Hair follicular keratinocyte (primary cell): ENCODE data around the gene WFDC11. TPM values are rescaled to one million over a fixed set of nuclear protein-coding genes. Genes with fewer than 3 reads are reported as not detected.

Source experiments
- total RNA-seq: library from RNA; depleted of rRNA; stranded (reverse); fragments of >200 nt; gene quantifications from 2 replicates; pipeline ENCODE4 v1.2.3, GENCODE V29; 2015

WFDC11 gene
- not detected in 2 replicates for total RNA-seq

DNA sequence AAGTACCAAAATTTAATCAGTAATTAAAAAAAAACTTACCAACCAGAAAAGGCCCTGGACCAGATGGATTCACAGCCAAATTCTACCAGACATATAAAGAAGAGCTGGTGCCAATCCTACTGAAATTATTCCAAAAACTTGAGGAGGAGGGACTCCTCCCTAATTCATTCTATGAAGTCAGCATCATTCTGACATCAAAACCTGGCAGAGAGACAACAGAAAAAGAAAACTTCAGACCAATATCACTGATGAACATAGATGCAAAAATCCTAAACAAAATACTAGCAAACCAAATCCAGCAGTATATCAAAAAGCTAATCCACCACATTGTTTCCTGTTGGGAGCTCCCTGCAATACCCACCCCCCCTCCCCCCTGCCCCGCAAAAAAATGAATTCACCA is at the start of gene WFDC11:
Gene WFDC11, minus strand, starts transcription at position 101 of the 400 bp plus-strand sequence. CDS start 19,639 bp downstream, outside the sequence.

DNA sequence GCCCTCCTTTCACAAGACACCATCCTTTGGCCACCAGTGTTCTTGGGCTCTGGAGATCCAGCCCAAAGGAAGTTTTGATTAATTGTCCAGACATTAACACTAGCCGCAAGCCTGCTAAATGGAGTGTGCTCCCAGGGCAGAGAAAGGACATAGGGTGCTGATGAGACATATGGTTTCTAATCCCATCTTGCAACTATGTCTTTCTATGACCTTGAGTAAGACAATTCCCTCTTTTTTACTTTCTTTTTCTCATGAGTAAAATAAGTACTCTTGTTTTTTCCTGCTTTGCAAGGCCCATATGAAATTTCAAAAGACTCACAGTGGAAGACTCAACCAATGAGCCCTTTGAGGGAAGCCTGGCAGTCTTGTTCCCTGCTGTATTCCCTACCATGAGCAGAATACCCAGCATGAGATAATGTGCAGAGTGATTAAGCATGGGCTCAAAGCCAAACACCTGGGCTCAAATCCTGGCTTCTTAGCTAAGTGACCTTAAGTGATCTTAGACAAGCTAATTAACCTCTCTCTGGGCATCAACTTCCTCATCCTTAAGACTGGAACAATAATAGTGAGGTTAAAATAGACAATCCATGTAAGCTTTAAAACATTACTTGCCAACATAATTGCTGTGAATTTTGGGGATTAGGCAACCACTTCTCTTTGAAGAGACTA is 35.1 kb upstream of the WFDC11 start, which contains the start of gene WFDC10B:
Gene WFDC10B, minus strand, starts transcription at position 51 of the 669 bp plus-strand sequence. CDS start 19,027 bp downstream, outside the sequence.

DNA sequence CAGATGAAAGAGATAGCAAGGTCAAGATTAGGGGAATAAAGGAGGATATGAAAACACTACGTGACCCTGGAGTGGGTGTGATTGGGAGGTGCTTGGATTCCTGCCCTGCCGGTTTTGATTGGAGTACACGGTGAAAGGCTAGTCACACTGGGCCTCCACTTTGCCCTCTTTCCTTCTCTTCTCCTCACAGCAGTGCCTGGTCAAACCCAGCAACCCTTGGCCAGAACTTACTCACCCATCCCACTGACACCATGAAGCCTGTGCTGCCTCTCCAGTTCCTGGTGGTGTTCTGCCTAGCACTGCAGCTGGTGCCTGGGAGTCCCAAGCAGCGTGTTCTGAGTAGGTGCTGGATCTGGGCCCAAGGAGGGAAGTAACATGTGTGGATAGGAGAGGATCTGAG is 31.8 kb upstream of the WFDC11 start, which contains the start of gene WFDC13:
Gene WFDC13, plus strand, starts transcription at position 166 of the 400 bp plus-strand sequence. Its CDS starts 86 bp downstream, at position 252.

DNA sequence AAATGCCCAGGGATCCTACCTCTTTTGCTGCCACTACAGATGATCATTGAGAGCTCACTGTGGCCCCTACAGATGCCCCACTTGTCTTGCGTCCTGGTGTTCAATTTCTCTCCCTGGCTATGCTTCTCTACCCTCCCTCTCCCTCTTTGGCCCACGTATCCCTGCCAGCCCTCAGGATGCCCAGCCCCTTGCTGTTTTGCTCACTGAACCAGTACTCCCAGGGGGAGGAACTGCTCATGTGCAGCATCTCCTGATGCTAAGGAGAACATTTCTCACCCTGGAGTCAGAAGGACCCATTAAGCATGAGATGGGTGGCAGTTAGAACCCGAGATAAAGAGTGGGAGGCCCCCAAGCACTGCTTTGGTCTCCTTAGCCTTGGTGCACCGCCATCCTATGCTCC is 38.9 kb downstream of the WFDC11 start, which contains the start of gene WFDC9:
Gene WFDC9, minus strand, starts transcription at position 101 of the 400 bp plus-strand sequence. CDS start 21,103 bp downstream, outside the sequence.

DNA sequence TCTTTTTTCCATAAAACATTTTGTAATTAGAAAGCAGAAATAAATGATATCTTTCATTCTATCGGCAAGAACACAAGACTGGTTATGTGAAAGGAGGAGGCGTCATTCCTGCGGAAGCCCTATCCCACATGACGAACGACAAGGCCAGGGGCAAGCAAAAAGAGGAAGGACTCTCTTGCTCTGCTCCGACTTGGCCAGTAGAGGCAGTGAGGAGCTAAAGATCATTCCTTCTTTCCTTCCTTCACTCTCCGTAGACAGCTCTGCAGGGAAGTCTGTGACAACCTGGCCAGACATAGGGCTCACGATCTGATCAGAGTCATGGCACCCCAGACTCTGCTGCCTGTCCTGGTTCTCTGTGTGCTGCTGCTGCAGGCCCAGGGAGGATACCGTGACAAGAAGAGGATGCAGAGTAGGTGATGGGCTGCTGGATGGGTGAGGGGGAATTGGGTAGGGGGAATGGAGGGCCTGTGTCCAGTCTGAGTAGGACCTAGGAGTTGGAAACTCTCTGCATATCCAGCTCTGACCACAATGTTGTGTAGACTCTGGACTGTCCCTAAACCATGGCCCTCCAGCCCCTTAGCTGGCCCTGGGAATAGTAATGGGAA is 40.4 kb downstream of the WFDC11 start, which contains the start of gene WFDC10A:
Gene WFDC10A, plus strand, starts transcription at position 244 of the 605 bp plus-strand sequence. Its CDS starts 75 bp downstream, at position 319.

Other genes with a start within 250 kb of the WFDC11 start
- not detected in 2 replicates for gene WFDC2, start 200.5 kb downstream of the WFDC11 start, total RNA-seq
- gene SPINT3, start 154.6 kb downstream of the WFDC11 start, total RNA-seq, result not detected in 2 replicates
- not detected in 2 replicates for gene WFDC6, start 130.8 kb downstream of the WFDC11 start, total RNA-seq
- gene EPPIN, start 122.8 kb downstream of the WFDC11 start, total RNA-seq, result not detected in 2 replicates
- gene WFDC8, start 91.0 kb downstream of the WFDC11 start, total RNA-seq, result not detected in 2 replicates
- not detected in 2 replicates for gene WFDC10A, start 40.5 kb downstream of the WFDC11 start, total RNA-seq
- not detected in 2 replicates for gene WFDC9, start 39.0 kb downstream of the WFDC11 start, total RNA-seq
- not detected in 2 replicates for gene WFDC13, start 31.8 kb upstream of the WFDC11 start, total RNA-seq
- gene WFDC10B, start 34.8 kb upstream of the WFDC11 start, total RNA-seq, result not detected in 2 replicates
- gene SPINT4, start 52.1 kb upstream of the WFDC11 start, total RNA-seq, result not detected in 2 replicates
- not detected in 2 replicates for gene WFDC3, start 121.6 kb upstream of the WFDC11 start, total RNA-seq
- 10.6 and 11.9 TPM in 2 replicates for gene DNTTIP1, start 121.7 kb upstream of the WFDC11 start, total RNA-seq
- gene UBE2C, start 142.4 kb upstream of the WFDC11 start, total RNA-seq, result 57.3 and 146 TPM in 2 replicates
- not detected in 2 replicates for gene TNNC2, start 157.1 kb upstream of the WFDC11 start, total RNA-seq
- gene SNX21, start 163.6 kb upstream of the WFDC11 start, total RNA-seq, result 14.5 and 19.3 TPM in 2 replicates
- 41.1 and 59.1 TPM in 2 replicates for gene ACOT8, start 187.2 kb upstream of the WFDC11 start, total RNA-seq
- gene ZSWIM3, start 187.4 kb upstream of the WFDC11 start, total RNA-seq, result 2.7 and 3.2 TPM in 2 replicates
- 4.4 and 7.3 TPM in 2 replicates for gene ZSWIM1, start 211.0 kb upstream of the WFDC11 start, total RNA-seq
- not detected in 2 replicates for gene SPATA25, start 217.4 kb upstream of the WFDC11 start, total RNA-seq
- gene NEURL2, start 221.0 kb upstream of the WFDC11 start, total RNA-seq, result 1.7 and 3.4 TPM in 2 replicates
- gene CTSA, start 221.1 kb upstream of the WFDC11 start, total RNA-seq, result 22.9 and 26.6 TPM in 2 replicates
- 123 and 157 TPM in 2 replicates for gene PLTP, start 241.9 kb upstream of the WFDC11 start, total RNA-seq